ENCODE results near the gene SAFB2. TPM values are rescaled to one million over a fixed set of nuclear protein-coding genes. Genes with fewer than 3 reads are reported as not detected.
A peak's percentile ranks its signal among the peaks of the same experiment; 100 is the strongest.

Gene SAFB2
- total and polyA plus RNA-seq, 7 donors: 22.2 to 80.0 (median 35.1) TPM

DNA sequence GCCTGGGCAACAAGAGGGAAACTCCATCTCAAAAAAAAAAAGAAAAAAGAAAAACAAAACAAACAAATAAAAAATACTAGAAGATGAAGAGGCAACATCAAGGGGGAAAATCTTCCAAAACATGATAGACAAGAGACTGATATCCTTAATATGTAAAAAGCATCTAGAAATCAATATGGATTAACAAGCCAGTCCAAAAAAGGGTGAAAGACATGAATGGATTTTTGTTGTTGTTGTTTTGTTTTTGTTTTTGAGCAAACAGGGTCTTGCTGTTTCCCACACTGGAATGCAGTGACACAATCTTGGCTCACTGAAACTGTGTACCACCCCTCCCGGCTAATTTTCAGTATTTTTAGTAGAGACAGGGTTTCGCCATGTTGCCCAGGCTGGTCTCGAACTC is 50.8 kb downstream of the SAFB2 start:
- TF ChIP-seq, protein P1, sequence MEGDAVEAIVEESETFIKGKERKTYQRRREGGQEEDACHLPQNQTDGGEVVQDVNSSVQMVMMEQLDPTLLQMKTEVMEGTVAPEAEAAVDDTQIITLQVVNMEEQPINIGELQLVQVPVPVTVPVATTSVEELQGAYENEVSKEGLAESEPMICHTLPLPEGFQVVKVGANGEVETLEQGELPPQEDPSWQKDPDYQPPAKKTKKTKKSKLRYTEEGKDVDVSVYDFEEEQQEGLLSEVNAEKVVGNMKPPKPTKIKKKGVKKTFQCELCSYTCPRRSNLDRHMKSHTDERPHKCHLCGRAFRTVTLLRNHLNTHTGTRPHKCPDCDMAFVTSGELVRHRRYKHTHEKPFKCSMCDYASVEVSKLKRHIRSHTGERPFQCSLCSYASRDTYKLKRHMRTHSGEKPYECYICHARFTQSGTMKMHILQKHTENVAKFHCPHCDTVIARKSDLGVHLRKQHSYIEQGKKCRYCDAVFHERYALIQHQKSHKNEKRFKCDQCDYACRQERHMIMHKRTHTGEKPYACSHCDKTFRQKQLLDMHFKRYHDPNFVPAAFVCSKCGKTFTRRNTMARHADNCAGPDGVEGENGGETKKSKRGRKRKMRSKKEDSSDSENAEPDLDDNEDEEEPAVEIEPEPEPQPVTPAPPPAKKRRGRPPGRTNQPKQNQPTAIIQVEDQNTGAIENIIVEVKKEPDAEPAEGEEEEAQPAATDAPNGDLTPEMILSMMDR (IDR thresholded peaks at IDR 0.05): no peak
- no peak for TF ChIP-seq POLR2A (IDR thresholded peaks at IDR 0.05)
- no peak for TF ChIP-seq POLR2AphosphoS5 (IDR thresholded peaks at IDR 0.05)
- no peak for TF ChIP-seq EP300 (IDR thresholded peaks at IDR 0.05)
- DNase-seq: no peak
- Histone ChIP-seq H3K27ac (no peak overlapping the region), H3K27me3 (peaks cover 10 to 28% (median 19%) of the 10 kb centered on the region in 3 donors), H3K36me3 (no peaks in the 10 kb centered on the region), H3K4me1 (peaks cover 0 to 5% (median 0%) of the 10 kb centered on the region in 4 donors), H3K9me3 (no peaks in the 10 kb centered on the region), H3K4me3 (no peak overlapping the region)
- WGBS, 2 donors: 96 to 99% methylated on average over 3 of the region's 3 CpGs
- intact Hi-C loops (cut with DNase I): loop anchor here (10.0 kb wide), 1 partner anchor 347 kb away; no protein-coding TSS in a partner anchor

DNA sequence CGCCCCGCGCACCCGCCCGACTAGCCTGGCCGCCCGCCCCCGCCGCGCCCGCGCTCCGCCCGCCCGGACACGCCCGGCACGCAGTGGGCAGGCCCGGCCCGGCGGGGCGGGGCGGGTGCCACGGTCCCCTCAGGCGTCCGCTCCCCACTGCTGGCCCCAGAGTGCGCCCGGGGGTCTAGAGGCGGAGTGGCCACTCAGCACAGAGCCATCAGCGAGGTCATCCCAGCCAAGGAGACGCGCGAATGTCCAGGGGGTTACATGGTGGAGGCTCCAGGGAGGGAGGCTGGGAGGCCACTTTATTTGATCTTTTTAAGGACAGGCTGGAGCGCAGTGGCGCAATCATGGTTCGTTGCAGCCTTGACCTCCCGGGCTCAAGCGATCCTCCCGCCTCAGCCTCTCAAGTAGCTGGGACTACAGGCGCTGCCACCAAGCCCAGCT is 54.6 kb downstream of the SAFB2 start:
- Histone ChIP-seq H3K27ac (no peak overlapping the region), H3K27me3 (peaks cover 10 to 63% (median 34%) of the 10 kb centered on the region in 3 donors), H3K4me3 (peak overlapping the region in 1 of 4 donors; percentile 22), H3K36me3 (no peaks in the 10 kb centered on the region), H3K4me1 (peaks cover 0 to 5% (median 0%) of the 10 kb centered on the region in 4 donors), H3K9me3 (no peaks in the 10 kb centered on the region)
- TF ChIP-seq POLR2A (IDR thresholded peaks at IDR 0.05): no peak
- TF ChIP-seq, protein P1 (IDR thresholded peaks at IDR 0.05): no peak
- TF ChIP-seq POLR2AphosphoS5 (IDR thresholded peaks at IDR 0.05): no peak
- no peak for TF ChIP-seq EP300 (IDR thresholded peaks at IDR 0.05)
- intact Hi-C loops (cut with DNase I): no loop called here
- DNase-seq: no peak
- 16 to 20% methylated on average over 40 of the region's 40 CpGs for WGBS, 2 donors

DNA sequence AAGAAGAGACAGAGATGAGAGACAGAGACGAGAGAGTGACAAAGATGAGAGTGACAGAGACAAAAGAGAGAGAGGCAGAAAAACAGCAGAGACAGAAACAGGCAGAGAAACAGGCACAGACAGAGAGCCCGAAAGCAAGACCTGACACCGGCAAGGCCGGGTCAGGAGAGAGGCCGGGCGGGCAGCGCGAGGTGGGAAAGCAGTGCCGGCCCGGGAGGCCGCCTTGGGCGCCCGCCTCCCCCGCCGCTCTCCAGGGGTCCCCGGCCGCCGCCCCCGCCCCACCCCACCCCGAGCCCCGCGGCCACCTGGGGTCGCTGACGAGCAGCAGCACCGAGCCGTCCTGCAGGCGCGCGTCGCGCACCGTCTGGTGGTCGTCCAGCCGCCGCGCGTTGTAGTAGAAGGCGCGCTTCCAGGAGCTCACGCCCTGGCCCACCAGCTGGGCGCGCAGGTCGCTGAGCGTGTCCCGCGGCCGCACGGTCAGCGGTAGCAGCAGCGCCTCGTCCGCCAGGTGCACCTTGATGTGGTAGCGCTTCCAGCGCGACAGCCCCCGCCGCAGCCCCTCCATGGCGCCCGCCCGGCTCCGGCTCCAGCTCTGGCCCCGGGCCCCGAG is 55.1 kb downstream of the SAFB2 start, which contains the start of gene TINCR:
Gene TINCR, minus strand, starts transcription at position 594 of the 610 bp plus-strand sequence.
- H3K4me1 ChIP-seq: peaks cover 0 to 5% (median 0%) of the 10 kb centered on the region in 4 donors
- DNase-seq: no peak
- intact Hi-C loops (cut with DNase I): no loop called here
- H3K27me3 ChIP-seq: peaks cover 10 to 68% (median 35%) of the 10 kb centered on the region in 3 donors
- 7 to 11% methylated on average over 63 of the region's 63 CpGs for WGBS, 2 donors
- H3K27ac ChIP-seq: no peak within 1 kb of the TSS
- peaks cover 0 to 2% (median 0%) of the 10 kb centered on the region in 4 donors for H3K9me3 ChIP-seq
- peak within 1 kb of the TSS in 2 of 4 donors; percentile 18 to 22 for H3K4me3 ChIP-seq
- no peaks in the 10 kb centered on the region for H3K36me3 ChIP-seq
- no peak for TF ChIP-seq POLR2AphosphoS5 (IDR thresholded peaks at IDR 0.05)
- TF ChIP-seq EP300 (IDR thresholded peaks at IDR 0.05): no peak
- TF ChIP-seq POLR2A (IDR thresholded peaks at IDR 0.05): no peak
- TF ChIP-seq, protein P1 (IDR thresholded peaks at IDR 0.05): no peak

DNA sequence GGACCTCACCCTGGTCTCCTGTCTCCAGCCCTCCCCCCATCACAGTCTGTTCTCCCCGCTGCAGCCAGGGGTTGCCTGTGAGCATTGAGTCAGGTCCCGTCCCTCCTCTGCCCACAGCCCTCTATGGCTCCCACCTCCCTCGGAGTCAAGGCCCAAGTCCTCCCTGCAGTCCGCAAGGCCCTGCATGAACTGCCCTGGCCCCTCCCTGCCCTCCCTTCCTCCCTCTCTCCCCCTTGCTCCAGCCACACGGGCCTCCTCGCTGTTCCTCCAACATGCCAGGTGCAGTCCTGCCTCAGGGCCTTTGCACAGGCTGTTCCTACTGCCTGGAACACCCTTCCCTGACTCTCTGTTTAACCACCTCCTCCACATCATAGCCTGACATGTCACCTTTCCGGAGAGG is 57.6 kb downstream of the SAFB2 start:
- TF ChIP-seq POLR2A (IDR thresholded peaks at IDR 0.05) (no peak), POLR2AphosphoS5 (IDR thresholded peaks at IDR 0.05) (no peak), EP300 (IDR thresholded peaks at IDR 0.05) (no peak)
- TF ChIP-seq, protein P1 (IDR thresholded peaks at IDR 0.05): no peak
- Histone ChIP-seq H3K27ac (no peak overlapping the region), H3K36me3 (no peaks in the 10 kb centered on the region), H3K9me3 (peaks cover 0 to 5% (median 1%) of the 10 kb centered on the region in 4 donors), H3K4me1 (peaks cover 0 to 5% (median 0%) of the 10 kb centered on the region in 4 donors), H3K27me3 (peaks cover 10 to 91% (median 35%) of the 10 kb centered on the region in 3 donors), H3K4me3 (no peak overlapping the region)
- DNase-seq: no peak
- WGBS, 2 donors: 61 to 71% methylated on average over 7 of the region's 7 CpGs
- intact Hi-C loops (cut with DNase I): no loop called here
